Prostate gland (tissue), 2 donors: ENCODE results near the gene PSMD11.
A peak's percentile ranks its signal among the peaks of the same experiment; 100 is the strongest.

Experiments
- CTCF ChIP-seq, 4 experiments: fragments of 200-600 bp in 2 of 4; fragments of 450-650 bp in 2 of 4; sonication (generic) in 2 of 4; IDR thresholded peaks; 1 replicate in 3 of 4; 2 replicates in 1 of 4; pipeline ENCODE4 v1.5.1; 2016 to 2019; ENCODE audit warnings: antibody characterized with exemption in 4 of 4, mild to moderate bottlenecking in 2 of 4, moderate library complexity in 2 of 4
- POLR2A ChIP-seq: fragments of 450-650 bp; IDR thresholded peaks from one replicate; pipeline ENCODE4 v1.6.1; 2016; ENCODE audit warnings: antibody characterized with exemption, mild to moderate bottlenecking
- POLR2AphosphoS5 ChIP-seq: sonication (generic); formaldehyde crosslinking; IDR thresholded peaks from one replicate; pipeline ENCODE4 v1.6.1; 2017; ENCODE audit warnings: antibody characterized with exemption

- TF ChIP-seq POLR2A = peak; percentile 7
- no peak for TF ChIP-seq CTCF (IDR thresholded peaks at IDR 0.05)
- no peak for TF ChIP-seq POLR2AphosphoS5
Observed at GRCh38 chr17:32519228-32520103, 75.2 kb downstream of the PSMD11 start.
